M059J (cell line): Measurements from ENCODE around the gene KRTAP3-3. TPM values are rescaled to one million over a fixed set of nuclear protein-coding genes. Genes with fewer than 3 reads are reported as not detected.
"Not testable (repeated sequence)": the region's sequence is repeated elsewhere in the genome, so short reads cannot be mapped to it uniquely, and the experiment has no call there.

Source experiments
- DNase-seq: peaks from one replicate; pipeline ENCODE4 v3.0.0-alpha.2; 2012; ENCODE audit warnings: low read depth
- total RNA-seq: library from RNA; depleted of rRNA; stranded (reverse); fragments of >200 nt; shearing (Covaris generic); gene quantifications from 2 replicates; pipeline ENCODE4 v1.2.3, GENCODE V29; 2014

KRTAP3-3 gene
- total RNA-seq, 1 experiment from 2014 or later = 0.22 TPM

GRCh38 chr17:41004397-41004796, 10.4 kb upstream of the KRTAP3-3 start:
- DNase-seq = no peak

- DNase-seq = no peak
These were observed 10.0 kb upstream of the KRTAP3-3 start for GRCh38 chr17:41003926-41004325.

- DNase-seq = no peak
These were observed 8.8 kb upstream of the KRTAP3-3 start for GRCh38 chr17:41002814-41003213.

DNA sequence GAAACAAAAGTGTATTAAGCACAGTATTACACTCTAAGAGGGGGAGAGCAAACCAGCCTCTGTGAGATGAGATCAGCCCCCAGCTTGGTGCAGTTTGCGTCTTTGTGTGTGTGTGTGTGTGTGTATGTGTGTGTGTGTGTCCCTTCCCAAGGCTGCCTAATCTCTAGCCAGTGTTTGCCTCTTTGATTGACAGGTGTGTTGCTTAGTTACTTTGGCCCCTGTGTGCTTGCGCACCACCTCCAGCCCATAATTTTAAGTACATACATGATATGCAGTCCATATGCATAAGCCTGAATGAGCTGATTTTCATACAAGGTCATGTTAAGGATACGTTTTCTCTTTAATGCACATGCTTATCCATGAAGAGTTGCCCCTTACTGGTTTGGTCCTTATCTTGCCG, 7.8 kb upstream of the KRTAP3-3 start:
- DNase-seq = no peak

DNA sequence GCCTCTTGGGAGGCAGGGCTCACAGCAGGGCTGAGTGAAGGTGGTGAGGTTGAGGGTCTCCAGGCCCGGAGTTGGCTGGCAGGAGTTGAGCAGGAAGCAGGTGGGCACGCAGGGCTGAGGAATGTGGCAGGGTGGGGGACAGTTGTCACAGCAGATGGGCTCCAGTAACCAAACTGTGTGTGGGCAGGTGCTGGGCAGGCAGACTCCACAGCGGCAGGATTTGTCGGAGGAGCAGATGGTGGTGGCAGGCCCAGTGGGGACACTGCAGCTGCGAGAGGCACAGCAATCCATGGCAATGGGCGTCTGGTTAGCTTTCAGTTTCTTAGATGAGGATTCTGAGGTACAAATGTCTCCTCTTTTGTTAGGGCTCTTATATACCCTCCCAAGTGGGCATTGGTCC, 5.6 kb upstream of the KRTAP3-3 start, which contains the start of gene KRTAP3-2:
Gene KRTAP3-2 (minus strand): TSS at position 344 of the 400 bp plus-strand sequence. CDS start 53 bp downstream, at position 291.
- DNase-seq = not testable (repeated sequence)

DNA sequence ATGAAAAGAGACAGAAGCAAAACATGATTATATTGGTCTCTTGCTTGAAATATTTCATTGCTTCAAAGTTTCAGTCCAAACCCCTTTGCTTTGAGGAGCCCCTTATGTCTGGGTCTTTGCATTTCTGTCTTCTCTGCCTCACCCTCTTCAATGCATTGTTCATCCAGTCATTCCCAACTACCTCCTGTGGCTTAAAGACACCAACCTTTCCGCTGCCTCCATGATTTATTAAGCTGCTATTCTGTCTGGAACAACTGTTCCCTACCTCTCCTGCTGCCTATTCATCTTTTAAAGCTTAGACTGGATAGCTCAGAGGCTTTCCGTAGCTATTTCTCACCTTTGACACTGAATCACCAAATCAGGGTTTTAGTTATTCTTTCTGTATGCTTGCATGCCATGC, 3.4 kb upstream of the KRTAP3-3 start:
- no peak for DNase-seq

DNA sequence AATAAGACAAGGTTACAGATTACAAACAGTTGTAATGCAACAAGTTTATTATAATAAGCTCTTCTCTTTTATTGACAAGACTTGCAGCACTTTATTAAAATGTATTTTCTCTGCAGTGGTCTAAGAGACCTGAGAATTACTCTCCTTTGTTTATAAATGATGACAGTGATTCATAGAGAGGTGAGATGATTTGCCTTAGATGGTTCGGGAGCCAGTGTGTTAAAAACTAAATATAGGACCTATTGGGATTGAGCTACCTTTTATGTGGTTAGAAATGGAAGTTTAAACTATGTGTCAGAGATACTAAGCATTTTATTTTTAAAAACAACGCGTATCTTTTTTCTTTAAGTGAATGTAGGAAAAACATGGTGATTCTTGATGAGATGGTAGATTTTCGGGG, 2.9 kb upstream of the KRTAP3-3 start:
- peak; percentile 79 for DNase-seq

GRCh38 chr17:40995116-40995515, 1.2 kb upstream of the KRTAP3-3 start:
- no peak for DNase-seq

DNA sequence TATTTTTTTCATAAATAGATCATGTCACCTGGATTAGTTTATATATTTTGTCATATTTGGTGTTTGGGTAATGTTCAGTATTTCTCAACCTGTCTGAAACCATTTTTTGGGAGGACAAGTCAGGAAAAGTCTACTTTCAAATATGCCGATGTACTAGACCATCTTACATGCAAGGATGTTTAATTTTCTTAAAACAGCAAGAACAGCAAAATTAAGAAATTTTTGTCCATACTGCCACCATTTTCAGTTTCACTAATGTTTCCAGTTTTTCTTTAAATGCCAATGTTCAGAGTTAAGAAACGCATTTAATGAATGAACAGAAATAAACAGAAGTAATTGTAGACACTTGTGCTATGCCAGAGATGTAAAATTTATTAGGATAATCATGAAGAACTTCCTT, 880 bp downstream of the KRTAP3-3 start:
- DNase-seq = no peak

DNA sequence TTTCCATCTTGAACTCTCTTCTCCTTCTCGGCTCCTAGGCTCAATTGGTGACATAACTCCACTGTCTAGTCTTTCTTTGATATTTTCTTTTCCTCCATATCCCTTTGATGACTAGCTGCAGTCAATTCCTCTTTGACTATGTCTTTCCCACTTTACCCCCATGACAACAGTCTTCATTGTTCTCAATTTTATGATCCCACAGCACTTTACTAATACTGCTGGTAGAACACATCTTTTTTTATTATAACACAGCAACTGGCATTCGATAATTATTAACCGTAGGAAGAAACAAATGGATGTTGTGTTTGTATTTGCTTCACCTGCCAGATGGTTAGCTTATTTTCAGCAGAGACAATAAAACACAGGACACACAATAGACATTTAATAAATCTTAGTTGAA, 1.3 kb downstream of the KRTAP3-3 start:
- no peak for DNase-seq

DNA sequence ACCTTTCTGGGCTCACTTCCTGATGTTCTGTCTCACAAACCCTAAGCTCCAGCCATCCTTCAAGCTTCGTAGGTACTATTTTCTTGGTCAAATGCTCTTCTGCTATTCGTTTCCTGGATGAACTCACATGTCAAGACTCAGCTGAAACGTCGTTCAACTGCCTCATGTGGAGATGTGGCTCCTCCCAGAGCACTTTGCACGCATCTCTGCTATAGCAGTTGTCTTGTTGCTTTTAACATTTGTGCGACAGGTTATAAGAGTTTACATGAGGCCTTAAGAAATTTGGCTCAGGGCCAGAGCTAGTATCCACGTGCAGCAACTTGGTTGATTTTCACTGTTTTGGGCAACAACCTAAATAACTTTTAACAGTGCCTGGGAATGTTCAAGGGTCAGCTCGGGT, 7.0 kb downstream of the KRTAP3-3 start:
- no peak for DNase-seq

DNA sequence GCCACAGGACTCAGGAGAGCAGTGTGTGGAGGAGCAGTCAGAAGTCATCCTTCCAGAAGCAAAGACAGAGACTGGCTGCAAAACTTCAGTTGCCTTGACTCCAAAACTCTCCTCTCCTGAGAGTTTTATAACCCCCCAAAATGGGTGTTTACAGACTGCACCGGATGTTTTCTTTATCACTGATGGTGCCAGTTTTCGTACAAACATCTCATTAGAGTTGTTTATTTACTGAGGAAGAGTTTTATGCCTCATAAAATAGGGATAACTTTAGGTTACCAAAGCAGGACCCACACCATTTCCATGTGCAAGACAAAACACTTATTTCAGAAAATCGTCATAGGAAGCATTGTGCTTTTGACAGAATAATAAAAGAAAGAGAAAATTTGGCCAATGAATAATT, 9.7 kb downstream of the KRTAP3-3 start, which contains the start of gene KRT40:
Gene KRT40 (minus strand): TSS at position 101 of the 400 bp plus-strand sequence. CDS start 53 bp downstream, at position 48.
- DNase-seq = no peak

- no peak for DNase-seq
These were observed 12.8 kb downstream of the KRTAP3-3 start for GRCh38 chr17:40981115-40981514.

DNA sequence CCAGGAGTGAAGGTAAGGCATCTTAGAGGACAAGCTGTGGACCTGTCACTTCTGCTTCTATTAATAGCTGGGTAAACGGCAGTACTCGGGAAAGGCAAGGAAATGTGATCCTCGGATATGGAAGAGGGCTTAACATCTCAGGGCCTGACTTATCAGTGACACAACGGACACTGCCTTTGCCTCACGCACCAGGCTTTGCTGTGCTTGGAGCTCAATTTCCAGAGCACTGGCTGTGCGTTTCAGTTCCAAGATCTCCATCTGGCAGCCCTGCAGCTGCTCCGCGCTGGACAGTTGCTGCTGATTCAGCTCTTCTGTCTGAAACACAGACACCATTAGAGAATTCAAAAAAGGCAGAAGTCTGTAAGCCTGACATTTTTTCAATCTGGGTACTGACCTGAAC, 13.4 kb downstream of the KRTAP3-3 start:
- DNase-seq = no peak

GRCh38 chr17:40980117-40980516, 13.8 kb downstream of the KRTAP3-3 start:
- DNase-seq = no peak

DNA sequence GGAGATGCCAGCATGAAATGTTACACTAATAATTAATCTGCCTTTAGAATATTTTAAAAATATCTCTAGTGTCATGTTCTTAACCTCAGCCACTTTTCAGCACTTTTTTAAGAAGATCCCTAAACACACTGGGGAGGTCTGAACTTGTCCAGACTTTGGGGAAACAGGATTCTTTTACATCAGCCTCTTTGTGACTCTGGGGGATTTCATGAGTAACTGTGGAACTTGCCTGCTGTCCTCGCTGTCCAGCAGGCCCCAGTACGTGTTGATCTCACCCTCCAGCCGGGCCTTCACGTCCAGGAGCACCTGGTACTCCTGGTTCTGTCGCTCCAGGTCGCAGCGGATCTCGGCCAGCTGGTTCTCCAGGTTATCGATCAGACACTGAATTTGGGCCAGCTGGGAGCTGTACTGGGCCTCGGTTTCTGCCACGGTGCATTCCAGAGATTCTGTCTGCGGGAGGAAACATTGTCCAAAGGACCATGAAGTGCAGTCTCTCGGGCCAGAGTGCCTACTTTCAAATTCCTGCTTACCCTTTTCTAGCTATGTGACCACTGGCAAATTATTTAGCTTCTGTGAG, 15.3 kb downstream of the KRTAP3-3 start:
- no peak for DNase-seq

DNA sequence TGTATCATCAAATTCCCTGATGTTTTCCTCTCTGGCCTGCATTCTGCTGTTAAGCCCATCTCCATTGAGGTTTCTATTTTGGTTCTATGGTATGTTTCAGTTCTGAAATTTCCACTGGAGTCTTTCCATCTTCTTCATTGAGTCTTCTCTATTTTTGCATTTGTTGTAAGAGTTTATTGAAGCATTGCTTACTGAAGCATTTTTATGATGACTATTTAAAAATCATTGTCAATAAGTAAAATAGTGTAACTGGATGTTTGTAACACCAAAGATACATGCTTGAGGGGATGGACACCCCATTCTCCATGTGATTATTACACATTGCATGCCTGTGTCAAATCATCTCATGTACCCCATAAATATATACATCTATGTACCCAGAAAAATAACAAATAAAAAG, 18.4 kb downstream of the KRTAP3-3 start:
- no peak for DNase-seq

DNA sequence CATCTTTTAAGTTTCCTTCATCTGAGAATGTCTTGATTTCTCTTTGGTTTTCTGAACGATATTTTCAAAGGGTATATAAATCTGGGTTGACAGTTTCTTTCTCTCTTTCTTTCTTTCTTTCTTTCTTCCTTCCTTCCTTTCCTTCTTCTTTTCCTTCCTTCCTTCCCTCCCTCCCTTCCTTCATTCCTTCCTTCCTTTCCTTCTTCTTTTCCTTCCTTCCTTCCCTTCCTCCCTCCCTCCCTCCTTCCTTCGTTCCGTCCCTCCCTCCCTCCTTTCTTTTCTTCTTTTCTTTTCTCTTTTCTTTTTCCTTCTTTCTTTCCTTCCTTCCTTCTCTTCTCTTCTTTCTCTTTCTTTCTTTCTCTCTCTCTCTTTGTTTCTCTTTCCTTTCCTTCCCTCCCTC, 19.6 kb downstream of the KRTAP3-3 start:
- DNase-seq = no peak

- DNase-seq = no peak
These were observed 26.4 kb downstream of the KRTAP3-3 start for GRCh38 chr17:40967582-40967981.

DNA sequence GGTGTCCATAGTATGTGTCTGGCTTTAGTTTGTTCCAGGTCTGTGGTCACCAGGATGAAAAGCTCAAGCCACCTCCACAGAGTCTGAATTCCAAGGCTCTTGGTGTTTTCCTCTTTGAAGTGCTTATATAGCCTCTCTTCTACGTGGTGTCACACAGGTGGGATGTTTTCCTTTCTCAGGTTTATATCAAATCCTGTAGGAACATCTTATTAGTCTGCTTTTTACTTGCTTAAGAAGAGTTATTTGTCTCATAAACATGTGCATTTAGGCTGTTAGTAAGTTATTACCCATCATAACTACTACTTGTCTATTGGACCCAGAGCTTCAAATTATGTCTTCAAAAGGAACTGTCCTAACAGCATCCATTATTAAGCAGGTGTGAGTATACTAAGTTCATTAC, 27.1 kb downstream of the KRTAP3-3 start, which contains the start of gene KRT39:
Gene KRT39 (minus strand): TSS at position 101 of the 400 bp plus-strand sequence. CDS start 92 bp downstream, at position 9.
- no peak for DNase-seq

- DNase-seq = peak; percentile 22
These were observed 30.1 kb downstream of the KRTAP3-3 start for GRCh38 chr17:40963838-40964237.

DNA sequence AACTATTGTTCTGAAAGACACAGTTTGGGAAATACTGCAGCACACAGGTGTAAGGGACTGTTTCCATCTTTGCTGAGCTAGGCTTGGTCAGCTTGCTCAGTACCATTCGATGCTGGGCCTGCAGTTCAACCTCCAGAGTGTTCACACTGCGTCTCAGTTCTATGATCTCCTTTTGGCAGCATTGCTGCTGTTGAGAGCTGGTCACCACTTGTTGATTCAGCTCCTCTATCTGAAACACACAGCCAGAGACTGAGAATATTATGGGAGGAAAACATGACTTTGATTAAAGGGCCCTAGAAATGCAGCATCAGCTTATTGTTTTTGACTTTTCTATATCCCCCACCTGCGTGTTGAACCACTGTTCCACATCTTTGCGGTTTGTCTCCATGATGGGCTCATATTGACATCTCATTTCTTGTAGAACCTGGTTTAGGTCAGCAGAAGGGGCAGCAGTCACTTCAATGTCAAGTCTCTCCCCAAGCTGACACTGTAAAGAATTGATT, 31.9 kb downstream of the KRTAP3-3 start:
- no peak for DNase-seq

- DNase-seq = no peak
These were observed 32.4 kb downstream of the KRTAP3-3 start for GRCh38 chr17:40961591-40961990.

DNA sequence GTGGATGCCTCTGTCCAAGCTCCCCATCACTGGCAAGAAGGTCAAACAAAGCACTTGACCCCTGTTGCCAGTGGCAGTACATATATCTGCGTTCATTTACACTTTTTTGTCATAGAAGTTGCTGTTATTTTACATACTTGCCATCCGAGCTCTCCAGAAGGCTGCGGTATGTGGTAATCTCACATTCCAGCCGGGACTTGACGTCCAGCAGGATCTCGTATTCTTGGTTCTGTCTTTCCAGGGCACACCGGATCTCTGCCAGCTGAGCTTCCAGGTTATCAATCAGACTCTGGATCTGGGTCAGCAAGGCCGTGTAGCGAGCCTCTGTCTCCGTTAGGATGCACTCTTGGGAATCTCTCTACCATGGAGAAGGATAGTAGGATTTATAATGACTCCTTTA, 33.8 kb downstream of the KRTAP3-3 start:
- no peak for DNase-seq
